NOMO-1 (cell line): Measurements from ENCODE around the gene USP15.

Source experiments
- DNase-seq, 2 experiments: peaks; one replicate each; lab custom pipeline; 2025; ENCODE audit not compliant: unreplicated experiment in 2 of 2; lab: John Stamatoyannopoulos, UW

The USP15 gene

GRCh38 chr12:62256408-62257096, 3.7 kb upstream of the USP15 start:
- DNase-seq, result no peak

DNA sequence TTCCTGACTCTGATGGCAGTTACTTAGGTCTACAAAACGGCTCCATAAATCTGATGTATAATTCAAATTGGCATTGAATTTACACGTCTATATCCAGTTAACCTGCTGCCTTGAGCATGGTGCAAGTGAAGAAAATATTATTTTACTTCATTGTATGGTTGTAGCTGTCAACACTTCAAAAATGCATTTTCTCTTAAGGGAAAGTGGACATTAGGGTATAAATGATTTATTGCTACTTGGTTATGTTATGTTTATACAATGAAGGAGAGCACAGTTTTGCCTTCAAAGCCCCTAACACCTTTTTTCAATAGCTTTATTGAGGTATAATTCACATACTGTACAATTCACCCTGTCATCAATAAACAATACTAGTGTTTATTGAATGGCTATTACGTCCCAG, 2.0 kb upstream of the USP15 start:
- DNase-seq, result no peak

DNA sequence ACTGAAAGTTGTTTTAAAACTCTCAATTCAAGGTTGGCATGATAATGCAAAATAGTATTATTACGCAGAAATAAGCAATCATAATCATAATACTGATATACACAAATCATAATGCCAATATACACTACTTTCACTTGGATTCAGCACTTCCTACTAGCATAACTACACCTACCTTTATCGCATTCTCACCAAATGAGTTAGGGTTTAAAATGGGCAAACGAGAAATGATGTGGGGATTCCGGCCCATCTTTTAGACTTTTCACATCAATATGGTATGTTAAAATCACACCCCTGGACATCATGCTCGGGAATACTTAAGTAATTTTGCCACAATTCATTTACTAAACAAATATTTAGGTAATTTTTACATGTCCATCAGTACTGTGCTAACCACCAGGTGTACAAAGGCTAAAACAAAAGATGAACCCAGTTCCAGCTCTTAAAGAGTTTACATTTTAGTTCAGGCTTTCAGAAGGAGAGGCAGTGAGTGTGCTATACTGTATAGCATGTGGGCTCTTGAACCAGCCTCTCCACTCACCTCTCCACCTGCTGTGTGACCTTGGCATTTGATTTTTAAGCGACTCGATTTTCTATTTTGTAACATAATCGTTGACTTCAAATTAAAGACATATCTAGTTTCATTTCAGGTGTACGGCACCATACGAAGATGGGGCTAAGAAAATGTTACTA, 1.1 kb upstream of the USP15 start:
- DNase-seq, result peak in 1 of 2 experiments; percentile 22

- no peak for DNase-seq
Measured at GRCh38 chr12:62259631-62259992, 592 bp upstream of the USP15 start.

DNA sequence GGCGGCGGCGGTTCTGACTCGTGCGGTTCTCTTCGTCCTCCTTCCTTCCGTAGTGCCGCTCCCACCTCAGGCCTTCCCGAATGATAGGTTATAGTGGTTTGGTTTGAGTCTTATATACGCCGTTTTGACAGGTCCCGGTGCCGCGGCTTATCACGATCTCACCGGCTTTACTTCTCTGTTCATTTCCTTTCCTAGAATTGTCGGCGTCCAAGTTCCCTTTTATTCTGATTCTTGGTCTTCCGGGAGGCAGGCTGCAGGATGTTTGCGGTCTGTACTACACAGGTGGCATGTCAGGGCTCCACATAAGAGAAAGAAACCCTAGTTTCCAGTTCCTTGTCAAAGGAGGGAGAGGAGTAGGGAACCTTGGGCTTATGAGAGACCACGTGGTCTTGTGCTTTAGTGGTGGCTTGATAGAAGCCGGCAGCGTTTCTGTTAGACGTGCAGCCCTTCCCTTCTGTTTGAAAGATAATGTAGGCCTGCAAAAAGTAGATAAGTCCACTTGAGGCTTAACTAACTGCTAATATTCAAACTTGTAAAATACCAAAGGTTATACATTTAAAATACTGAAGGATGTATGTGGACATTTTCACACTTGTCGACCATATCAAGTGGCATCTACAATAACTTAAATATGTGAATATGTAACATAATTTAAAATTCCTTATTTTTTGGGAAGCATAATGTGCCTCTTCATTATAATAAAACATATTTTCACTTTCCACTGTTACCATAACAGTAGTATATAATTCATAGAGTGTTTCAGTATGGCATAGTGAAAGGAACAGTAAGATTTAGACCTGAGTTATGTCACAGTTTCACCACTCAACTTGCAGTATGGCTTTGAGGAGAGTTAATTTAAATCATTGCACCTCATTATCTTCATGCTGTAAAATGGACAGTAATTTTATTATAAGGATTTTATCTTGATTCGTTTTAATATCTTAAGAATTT, 804 bp downstream of the USP15 start:
- DNase-seq, result peak; percentile 90 to 92

DNA sequence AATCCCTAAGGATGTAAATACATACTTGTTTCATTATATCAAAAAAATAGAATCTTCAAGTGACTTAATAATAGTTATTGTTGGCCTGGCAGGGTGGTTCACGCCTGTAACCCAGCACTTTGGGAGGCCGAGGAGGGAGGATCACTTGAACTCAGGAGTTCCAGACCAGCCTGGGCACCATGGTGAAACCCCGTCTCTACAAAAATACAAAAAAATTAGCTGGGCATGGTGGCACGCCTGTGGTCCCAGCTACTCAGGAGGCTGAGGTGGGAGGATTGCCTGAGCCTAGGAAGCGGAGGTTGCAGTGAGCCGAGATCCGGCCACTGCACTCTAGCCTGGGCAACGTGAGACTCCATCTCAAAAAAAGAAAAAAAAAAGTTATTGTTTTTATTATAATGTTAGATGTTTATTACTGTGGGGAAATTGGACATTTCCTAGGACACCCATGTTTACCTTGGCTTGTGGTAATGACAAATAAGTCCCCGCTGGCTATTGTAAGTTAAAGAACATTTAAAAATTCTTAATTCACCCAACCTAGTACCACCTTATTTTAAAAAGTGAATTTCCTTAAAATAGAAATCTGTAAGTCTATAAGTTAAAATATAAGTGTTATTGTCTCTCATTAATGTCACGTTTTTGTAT, 1.8 kb downstream of the USP15 start:
- no peak for DNase-seq

DNA sequence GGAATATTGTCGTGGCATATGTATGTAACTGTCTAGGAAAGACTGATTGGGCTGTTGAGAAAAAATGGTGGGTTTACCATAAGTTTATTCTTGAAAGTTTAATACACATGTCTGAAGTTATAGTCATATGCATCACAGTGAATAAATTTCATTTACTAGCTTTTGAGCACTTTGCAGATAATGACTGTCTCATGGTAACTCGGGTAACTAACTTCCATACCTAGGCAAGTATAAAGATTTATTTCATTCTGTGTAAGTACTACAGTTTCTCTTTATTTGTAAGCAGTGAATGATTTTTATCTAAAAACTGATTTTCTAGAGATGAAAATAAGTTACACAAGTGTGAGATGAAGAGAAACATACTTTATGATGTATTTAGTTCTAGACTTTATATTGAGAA, 3.0 kb downstream of the USP15 start:
- DNase-seq, result no peak

GRCh38 chr12:62263966-62264365, 3.8 kb downstream of the USP15 start:
- DNase-seq, result no peak

GRCh38 chr12:62264706-62265105, 4.5 kb downstream of the USP15 start:
- peak in 1 of 2 experiments; percentile 61 for DNase-seq

GRCh38 chr12:62265511-62265910, 5.3 kb downstream of the USP15 start:
- no peak for DNase-seq

DNA sequence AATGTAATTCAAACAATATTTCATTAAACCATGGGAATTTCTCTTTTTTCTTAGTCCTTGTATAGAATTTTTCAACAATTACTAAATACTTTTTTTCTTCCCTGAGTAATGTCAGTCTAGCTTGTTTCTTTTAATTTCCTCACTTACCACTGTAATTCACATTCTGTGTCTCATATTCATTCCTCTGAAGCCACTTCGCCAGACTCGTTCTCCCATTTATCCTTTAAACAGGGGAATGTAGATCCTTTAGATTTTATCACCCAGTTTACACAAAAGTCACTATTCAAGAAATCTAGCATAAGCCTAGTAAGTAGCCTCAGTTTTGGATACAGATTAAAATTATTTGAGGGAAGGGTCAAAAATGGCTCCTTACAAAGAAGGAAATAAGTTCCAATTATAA, 6.8 kb downstream of the USP15 start:
- no peak for DNase-seq

DNA sequence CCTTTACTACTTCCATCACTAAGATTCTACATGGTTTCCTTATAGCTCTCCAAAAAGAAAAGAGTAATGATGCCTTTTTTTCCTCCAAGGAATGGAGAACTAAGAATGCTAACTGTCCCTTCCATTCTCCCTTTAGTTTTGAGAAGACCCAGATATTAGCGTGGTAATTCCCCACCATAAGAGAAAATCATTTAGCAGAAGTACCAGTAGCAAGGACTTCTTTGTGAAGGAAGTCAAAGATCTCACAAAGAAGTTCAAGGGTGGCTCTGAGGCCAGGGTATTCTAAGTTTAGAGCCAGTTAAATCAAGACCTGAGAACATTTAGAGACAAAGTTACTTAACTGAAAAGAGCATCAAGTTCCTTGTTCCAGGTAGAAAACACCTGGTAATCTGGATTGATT, 7.3 kb downstream of the USP15 start:
- DNase-seq, result no peak

GRCh38 chr12:62268956-62269355, 8.8 kb downstream of the USP15 start:
- peak in 1 of 2 experiments; percentile 15 for DNase-seq

DNA sequence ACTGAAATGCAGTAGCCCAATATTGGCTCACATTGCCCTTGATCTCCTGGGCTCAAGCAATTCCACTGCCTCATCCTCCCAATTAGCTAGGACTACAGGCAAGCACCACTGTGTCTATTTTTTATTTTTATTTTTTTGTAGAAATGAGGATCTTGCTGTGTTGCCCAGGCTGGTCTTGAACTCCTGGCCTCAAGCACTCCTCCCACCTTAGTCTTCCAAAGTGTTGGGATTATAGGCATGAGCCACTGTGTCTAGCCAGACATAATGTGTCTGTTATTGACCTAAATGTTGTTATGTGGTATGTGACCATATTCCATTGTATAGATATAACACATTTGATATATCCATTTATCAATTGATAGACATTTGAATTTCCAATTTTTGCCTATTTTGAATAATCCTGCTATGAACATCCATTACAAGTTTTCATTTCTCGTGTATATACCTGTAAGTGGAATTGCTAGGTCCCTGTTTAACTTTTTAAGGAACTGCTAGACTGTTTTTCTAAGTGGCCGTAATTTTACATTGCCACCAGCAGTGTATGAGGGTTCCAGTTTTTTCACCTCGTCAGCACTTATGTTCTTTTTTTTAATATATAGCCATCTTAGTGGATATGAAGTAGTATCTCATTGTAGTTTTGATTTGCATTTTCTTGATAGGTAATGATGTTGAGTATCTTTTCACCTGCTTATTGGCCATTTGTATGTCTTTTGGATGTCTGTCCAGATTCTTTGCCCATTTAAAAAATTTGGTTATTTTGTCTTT, 9.4 kb downstream of the USP15 start:
- no peak for DNase-seq

- DNase-seq, result no peak
Measured at GRCh38 chr12:62270384-62270783, 10.2 kb downstream of the USP15 start.

DNA sequence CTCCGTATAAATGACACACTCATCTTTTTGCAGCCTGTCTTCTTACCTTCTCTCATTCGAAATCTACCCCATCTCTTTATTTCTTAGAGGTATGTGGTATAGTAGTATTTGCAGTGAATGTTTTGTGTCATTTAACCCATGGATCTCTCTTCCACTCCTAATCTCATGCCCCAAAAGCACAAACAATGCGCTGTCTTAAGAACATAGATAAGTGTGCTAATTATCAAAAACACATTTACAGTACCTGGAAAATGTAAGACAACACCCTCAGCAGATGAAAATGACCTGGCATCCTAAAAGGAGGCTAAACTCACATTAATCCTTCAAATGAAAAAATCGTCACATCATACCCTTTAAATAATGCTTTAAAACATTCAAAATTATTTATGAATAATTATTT, 10.7 kb downstream of the USP15 start:
- DNase-seq, result no peak

DNA sequence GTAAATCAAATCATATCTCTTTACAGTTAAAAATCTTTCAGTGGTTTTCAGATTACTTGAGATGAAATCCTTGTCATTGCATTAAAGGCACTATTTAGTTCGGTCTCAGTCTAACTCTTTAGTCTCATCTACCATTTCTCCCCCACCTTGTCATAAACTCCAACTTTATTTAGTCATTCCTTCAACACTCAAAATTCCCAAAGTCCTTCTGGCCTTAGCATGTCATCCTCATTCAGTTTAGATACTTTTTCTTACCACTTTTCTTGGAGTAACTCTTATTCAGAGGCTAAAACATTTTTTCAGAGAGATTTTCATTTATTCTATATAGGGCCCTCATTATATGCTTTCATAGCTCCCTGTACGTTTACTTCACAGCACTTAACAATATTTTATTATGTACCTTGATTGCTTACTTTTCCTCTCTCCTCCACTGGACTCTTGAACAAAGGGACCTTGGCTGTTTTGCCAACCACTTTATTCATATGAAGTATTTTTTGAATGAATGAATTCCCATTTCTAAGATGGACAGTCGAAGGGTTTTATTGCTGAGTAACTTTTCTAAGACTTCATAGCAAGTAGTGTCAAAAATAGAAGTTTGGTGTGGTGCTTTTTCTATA, 12.8 kb downstream of the USP15 start:
- DNase-seq, result no peak

DNA sequence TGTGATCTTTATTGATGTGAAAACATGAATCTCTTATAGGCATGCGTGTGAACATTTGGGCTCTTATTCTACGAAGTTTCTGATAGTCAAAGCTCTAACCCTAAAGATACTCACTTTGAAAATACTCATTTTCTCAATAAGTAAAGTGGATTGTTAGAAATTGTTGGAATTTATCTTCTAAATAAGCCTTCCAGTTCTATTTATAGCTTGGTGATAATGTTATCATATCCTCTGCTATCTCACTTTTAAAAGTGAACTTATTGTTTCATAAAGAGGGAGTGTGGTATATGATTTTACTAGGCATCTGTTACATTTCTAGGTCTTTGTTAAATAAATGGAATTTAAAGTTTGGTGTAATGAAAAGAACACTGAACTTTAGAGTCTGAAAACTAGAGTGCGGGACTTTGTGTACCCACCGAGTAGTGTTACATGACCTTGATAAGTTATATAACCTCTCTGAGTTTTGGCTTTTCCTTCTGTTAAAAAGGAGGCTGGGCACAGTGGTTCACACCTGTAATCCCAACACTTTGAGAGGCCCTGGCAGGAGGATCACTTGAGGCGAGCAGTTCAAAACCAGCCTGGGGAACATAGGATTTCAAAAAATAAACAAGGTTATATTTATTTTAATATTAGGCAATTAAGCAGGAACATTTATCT, 13.6 kb downstream of the USP15 start:
- no peak for DNase-seq

GRCh38 chr12:62278022-62278421, 17.8 kb downstream of the USP15 start:
- no peak for DNase-seq
